ENCODE measurements around the gene IL17RA. TPM values are rescaled to one million over a fixed set of nuclear protein-coding genes. Genes with fewer than 3 reads are reported as not detected.

IL17RA gene
- total RNA-seq, 1 donor from 2014 or later: 3.7 TPM

DNA sequence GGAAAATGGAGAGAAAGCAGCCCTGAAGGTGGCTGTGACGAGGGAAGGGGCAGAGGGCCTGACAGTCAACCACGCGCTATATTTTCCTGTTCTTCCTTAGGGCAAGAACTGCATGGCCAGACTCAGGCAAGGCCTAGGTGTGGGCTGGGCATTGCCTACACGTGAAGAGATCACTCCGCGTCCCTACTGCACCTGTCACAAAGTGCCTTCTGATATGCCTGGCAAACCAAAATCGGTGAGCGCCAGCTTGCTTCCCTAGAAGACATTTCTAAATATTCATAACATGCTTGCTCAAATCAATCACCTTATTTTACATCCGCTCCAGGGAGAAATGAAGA, 30.1 kb downstream of the IL17RA start:
- H3K27me3 ChIP-seq (ENCODE audit: control insufficient read depth, insufficient read depth, low read length): peaks cover 10% of the 10 kb centered on the region
- TF ChIP-seq, protein P1, sequence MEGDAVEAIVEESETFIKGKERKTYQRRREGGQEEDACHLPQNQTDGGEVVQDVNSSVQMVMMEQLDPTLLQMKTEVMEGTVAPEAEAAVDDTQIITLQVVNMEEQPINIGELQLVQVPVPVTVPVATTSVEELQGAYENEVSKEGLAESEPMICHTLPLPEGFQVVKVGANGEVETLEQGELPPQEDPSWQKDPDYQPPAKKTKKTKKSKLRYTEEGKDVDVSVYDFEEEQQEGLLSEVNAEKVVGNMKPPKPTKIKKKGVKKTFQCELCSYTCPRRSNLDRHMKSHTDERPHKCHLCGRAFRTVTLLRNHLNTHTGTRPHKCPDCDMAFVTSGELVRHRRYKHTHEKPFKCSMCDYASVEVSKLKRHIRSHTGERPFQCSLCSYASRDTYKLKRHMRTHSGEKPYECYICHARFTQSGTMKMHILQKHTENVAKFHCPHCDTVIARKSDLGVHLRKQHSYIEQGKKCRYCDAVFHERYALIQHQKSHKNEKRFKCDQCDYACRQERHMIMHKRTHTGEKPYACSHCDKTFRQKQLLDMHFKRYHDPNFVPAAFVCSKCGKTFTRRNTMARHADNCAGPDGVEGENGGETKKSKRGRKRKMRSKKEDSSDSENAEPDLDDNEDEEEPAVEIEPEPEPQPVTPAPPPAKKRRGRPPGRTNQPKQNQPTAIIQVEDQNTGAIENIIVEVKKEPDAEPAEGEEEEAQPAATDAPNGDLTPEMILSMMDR (IDR thresholded peaks at IDR 0.05; ENCODE audit: insufficient read depth, low read length, severe bottlenecking): no peak
- no peak overlapping the region for H3K4me3 ChIP-seq (ENCODE audit: low read depth, low read length)
- FAIRE-seq (no peak), DNase-seq (ENCODE audit: low read depth) (no peak)
- H3K36me3 ChIP-seq (ENCODE audit: control insufficient read depth, insufficient read depth, low read length): no peaks in the 10 kb centered on the region

DNA sequence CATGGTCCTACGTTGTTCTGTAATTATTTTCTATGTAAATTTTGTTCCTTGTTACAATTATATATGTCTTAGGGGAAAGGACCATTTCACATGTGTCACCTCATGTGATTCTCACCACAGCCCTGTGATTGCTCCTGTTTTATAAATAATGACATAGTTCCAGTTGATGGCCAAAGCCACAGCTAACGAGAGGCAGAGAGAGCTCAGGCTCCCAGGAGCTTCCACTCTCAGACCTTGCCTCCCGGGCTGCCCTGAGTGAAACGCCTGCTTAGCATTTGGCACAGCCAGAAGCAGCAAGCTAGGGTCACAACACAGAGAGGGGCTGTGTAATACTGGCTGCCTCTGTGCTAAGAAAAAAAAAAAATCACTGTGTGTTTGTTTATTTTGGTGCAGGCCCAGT, 30.4 kb downstream of the IL17RA start:
- TF ChIP-seq, protein P1 (IDR thresholded peaks at IDR 0.05; ENCODE audit: insufficient read depth, low read length, severe bottlenecking): no peak
- DNase-seq (ENCODE audit: low read depth) (no peak), FAIRE-seq (no peak)
- Histone ChIP-seq H3K4me3 (ENCODE audit: low read depth, low read length) (no peak overlapping the region), H3K36me3 (ENCODE audit: control insufficient read depth, insufficient read depth, low read length) (no peaks in the 10 kb centered on the region), H3K27me3 (ENCODE audit: control insufficient read depth, insufficient read depth, low read length) (peaks cover 10% of the 10 kb centered on the region)

DNA sequence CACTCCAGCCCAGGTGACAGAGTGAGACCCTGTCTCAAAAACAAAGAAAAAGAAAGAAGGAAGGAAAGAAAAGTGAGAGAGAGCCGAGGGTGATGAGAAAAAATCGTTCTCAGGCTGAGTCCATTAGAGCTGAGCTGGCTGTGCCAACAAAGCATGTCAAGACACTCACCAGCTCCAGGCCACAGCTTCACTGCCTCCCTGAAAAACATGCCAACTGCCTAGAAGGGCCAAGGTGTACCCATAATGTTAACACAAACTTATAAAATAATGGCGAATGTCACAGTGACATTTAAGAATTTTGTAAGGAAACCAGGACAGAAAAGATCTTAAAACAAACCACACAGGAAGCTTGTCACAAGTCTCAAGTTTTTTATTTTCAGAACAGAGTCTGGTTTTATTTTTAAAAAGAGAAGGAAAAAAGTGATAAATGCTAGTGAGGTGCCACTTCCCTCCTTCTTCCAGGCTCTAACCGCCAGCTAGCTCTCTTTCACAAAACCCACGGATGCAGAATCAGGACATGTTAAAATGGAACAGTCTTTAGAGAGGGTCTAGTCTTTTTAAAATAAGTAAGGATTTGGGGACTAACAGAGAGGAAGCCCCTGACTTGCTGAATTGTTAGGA, 31.3 kb downstream of the IL17RA start:
- Histone ChIP-seq H3K27me3 (ENCODE audit: control insufficient read depth, insufficient read depth, low read length) (peaks cover 10% of the 10 kb centered on the region), H3K4me3 (ENCODE audit: low read depth, low read length) (no peak overlapping the region), H3K36me3 (ENCODE audit: control insufficient read depth, insufficient read depth, low read length) (no peaks in the 10 kb centered on the region)
- DNase-seq (ENCODE audit: low read depth) (no peak), FAIRE-seq (no peak)
- TF ChIP-seq, protein P1 (IDR thresholded peaks at IDR 0.05; ENCODE audit: insufficient read depth, low read length, severe bottlenecking): no peak

DNA sequence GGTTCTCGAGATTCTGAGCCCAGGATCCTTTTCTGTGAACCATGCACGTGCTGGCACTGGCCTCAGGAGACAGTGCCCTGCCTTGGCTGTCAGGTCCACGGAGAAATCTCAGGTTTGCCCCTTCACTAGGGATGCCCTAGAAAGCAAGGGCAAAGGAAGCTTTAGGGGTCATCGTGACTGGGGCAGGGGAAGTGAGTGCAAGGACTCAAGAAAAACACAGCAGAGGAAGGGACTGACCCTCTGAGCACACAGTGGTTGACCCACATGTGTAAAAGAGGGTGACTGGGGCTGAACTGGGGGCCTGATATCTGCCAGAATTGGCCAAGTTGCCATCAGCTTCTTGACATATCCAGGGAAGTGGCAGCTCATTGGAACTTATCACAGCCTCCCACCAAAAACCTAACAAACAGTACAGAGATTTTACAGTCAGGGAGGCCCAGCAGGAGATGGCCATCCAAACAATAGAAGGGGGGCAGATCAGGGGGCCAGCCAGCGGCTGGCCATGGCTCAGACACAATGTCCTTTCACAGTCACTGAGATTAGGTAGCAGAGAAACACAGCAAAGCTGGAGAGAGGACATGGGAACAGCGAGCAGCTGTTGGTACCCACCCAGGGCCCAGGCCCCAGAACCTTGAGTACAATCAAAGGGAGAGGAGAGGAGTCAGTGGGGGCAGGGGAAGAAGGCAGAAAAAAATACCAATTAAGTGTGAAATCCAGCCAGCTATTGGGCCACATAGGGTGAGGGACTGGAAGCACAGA, 32.0 kb downstream of the IL17RA start:
- no peaks in the 10 kb centered on the region for H3K36me3 ChIP-seq (ENCODE audit: control insufficient read depth, insufficient read depth, low read length)
- no peak for FAIRE-seq
- TF ChIP-seq, protein P1 (IDR thresholded peaks at IDR 0.05; ENCODE audit: insufficient read depth, low read length, severe bottlenecking): no peak
- peaks cover 14% of the 10 kb centered on the region for H3K27me3 ChIP-seq (ENCODE audit: control insufficient read depth, insufficient read depth, low read length)
- no peak overlapping the region for H3K4me3 ChIP-seq (ENCODE audit: low read depth, low read length)
- DNase-seq (ENCODE audit: low read depth): no peak

DNA sequence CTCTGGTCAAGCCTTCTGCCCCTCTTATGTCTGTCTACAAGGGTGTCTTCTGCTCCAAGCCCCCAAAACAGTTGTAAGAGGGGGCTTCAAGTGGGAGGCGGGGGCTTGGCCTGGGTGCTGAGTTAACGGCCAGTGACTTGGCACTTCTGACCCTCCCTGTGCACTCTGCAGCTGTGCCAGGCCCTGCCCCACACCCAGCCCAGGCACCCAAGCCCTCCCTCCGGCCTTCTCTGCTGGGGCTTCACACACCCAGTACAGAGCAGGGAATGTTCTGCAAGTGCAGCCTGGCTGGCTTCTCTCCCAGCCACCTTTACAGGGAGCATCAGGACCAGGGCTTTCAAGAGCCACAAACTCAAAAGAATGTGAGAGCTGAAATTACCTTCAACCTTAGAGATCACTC, 32.6 kb downstream of the IL17RA start:
- H3K4me3 ChIP-seq (ENCODE audit: low read depth, low read length): no peak overlapping the region
- no peaks in the 10 kb centered on the region for H3K36me3 ChIP-seq (ENCODE audit: control insufficient read depth, insufficient read depth, low read length)
- peaks cover 20% of the 10 kb centered on the region for H3K27me3 ChIP-seq (ENCODE audit: control insufficient read depth, insufficient read depth, low read length)
- FAIRE-seq (no peak), DNase-seq (ENCODE audit: low read depth) (no peak)
- TF ChIP-seq, protein P1 (IDR thresholded peaks at IDR 0.05; ENCODE audit: insufficient read depth, low read length, severe bottlenecking): no peak

Data from bronchial epithelial cell (primary cell).